ENCODE data around the gene ZNF418.

DNA sequence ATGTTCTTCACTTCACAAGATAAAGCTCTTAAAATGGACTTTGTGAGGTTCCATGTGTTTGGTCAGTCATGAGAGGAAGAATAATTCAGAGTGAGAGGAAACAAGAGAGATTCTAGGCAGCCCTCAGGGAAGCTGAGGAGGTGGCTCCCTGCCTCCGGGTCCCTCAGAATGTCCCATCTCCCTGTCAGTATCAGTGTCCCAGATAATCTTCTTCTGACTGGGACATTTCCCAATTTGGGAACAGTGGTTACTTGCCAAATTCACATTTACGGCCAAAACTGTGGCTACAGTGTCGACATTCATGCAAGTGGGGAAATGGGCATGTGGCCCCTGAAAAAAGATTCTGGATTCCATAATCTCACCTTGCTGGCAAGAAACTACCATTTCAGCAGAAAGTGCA lies 27.8 kb downstream of the ZNF418 start:
- no peak for TF ChIP-seq YY1 (IDR thresholded peaks at IDR 0.05; ENCODE audit: insufficient read depth, insufficient read length)
- TF ChIP-seq ZNF274 (IDR thresholded peaks at IDR 0.05; ENCODE audit: low read depth, low read length) = no peak
- no peak for TF ChIP-seq SUZ12 (IDR thresholded peaks at IDR 0.05; ENCODE audit: extremely low read depth, insufficient read depth, insufficient read length)
